Neural crest cell (in vitro differentiated cells): ENCODE results near the gene GRAMD4. TPM values are rescaled to one million over a fixed set of nuclear protein-coding genes. Genes with fewer than 3 reads are reported as not detected.

ENCODE experiments used
- DNase-seq: peaks from one replicate; pipeline ENCODE4 v3.0.0; 2021; ENCODE audit warnings: low read depth, mixed read lengths, low spot score
- H3K27ac Mint-ChIP-seq: one replicate; pipeline ENCODE4 v1.8.0; 2021; ENCODE audit warnings: mild to moderate bottlenecking, mixed read lengths; ENCODE audit not compliant: unreplicated experiment
- H3K27me3 Mint-ChIP-seq: 2 replicates; pipeline ENCODE4 v1.8.0; 2021; ENCODE audit warnings: low read depth, mild to moderate bottlenecking, mixed read lengths
- H3K36me3 Mint-ChIP-seq: 2 replicates; pipeline ENCODE4 v1.8.0; 2021; ENCODE audit warnings: low read depth, mild to moderate bottlenecking, mixed read lengths
- H3K4me1 Mint-ChIP-seq: 2 replicates; pipeline ENCODE4 v1.8.0; 2021; ENCODE audit warnings: mixed read lengths
- H3K4me3 Mint-ChIP-seq: one replicate; pipeline ENCODE4 v1.8.0; 2021; ENCODE audit warnings: mild to moderate bottlenecking, mixed read lengths
- H3K9me3 Mint-ChIP-seq: 2 replicates; pipeline ENCODE4 v1.8.0; 2021; ENCODE audit warnings: mixed read lengths
- CTCF ChIP-seq: fragments of 200-600 bp; sonication (generic); conservative IDR thresholded peaks from 2 replicates; pipeline ENCODE4 v1.5.0; 2021; ENCODE audit warnings: antibody characterized with exemption, mild to moderate bottlenecking
- total RNA-seq: library from RNA; stranded (reverse); gene quantifications from 2 replicates; pipeline ENCODE4 v1.2.1, GENCODE V29; 2021

The GRAMD4 gene
- total RNA-seq, 1 donor from 2014 or later = 34.1 TPM

- H3K9me3 Mint-ChIP-seq = no peaks in the 10 kb centered on the region
- TF ChIP-seq CTCF = no peak
- no peak for DNase-seq
- no peak overlapping the region for H3K27ac Mint-ChIP-seq
- no peaks in the 10 kb centered on the region for H3K4me1 Mint-ChIP-seq
- H3K27me3 Mint-ChIP-seq = no peaks in the 10 kb centered on the region
- H3K4me3 Mint-ChIP-seq = no peak overlapping the region
- no peaks in the 10 kb centered on the region for H3K36me3 Mint-ChIP-seq
Measured at GRCh38 chr22:46657996-46658947, 38.1 kb downstream of the GRAMD4 start.

- Mint-ChIP-seq H3K4me3 (no peak overlapping the region), H3K4me1 (no peaks in the 10 kb centered on the region), H3K36me3 (no peaks in the 10 kb centered on the region), H3K27ac (no peak overlapping the region), H3K9me3 (no peaks in the 10 kb centered on the region), H3K27me3 (no peaks in the 10 kb centered on the region)
- no peak for DNase-seq
- TF ChIP-seq CTCF = no peak
Measured at GRCh38 chr22:46659059-46659790, 39.0 kb downstream of the GRAMD4 start.

GRCh38 chr22:46659791-46660186, 39.6 kb downstream of the GRAMD4 start:
- H3K4me3 Mint-ChIP-seq = no peak overlapping the region
- no peaks in the 10 kb centered on the region for H3K9me3 Mint-ChIP-seq
- no peak for DNase-seq
- TF ChIP-seq CTCF = no peak
- H3K27me3 Mint-ChIP-seq = no peaks in the 10 kb centered on the region
- no peaks in the 10 kb centered on the region for H3K36me3 Mint-ChIP-seq
- H3K27ac Mint-ChIP-seq = no peak overlapping the region
- H3K4me1 Mint-ChIP-seq = no peaks in the 10 kb centered on the region

- Mint-ChIP-seq H3K27ac (no peak overlapping the region), H3K9me3 (no peaks in the 10 kb centered on the region), H3K36me3 (no peaks in the 10 kb centered on the region), H3K4me3 (no peak overlapping the region), H3K27me3 (no peaks in the 10 kb centered on the region), H3K4me1 (no peaks in the 10 kb centered on the region)
- DNase-seq = no peak
- no peak for TF ChIP-seq CTCF
Measured at GRCh38 chr22:46660604-46661201, 40.5 kb downstream of the GRAMD4 start.

GRCh38 chr22:46661221-46661851, 41.1 kb downstream of the GRAMD4 start:
- Mint-ChIP-seq H3K4me3 (no peak overlapping the region), H3K27me3 (no peaks in the 10 kb centered on the region), H3K27ac (peak overlapping the region; percentile 67)

More at GRCh38 chr22:46661221-46661851, 41.1 kb downstream of the GRAMD4 start:
- Mint-ChIP-seq H3K36me3 (no peaks in the 10 kb centered on the region), H3K4me1 (no peaks in the 10 kb centered on the region), H3K9me3 (no peaks in the 10 kb centered on the region)
- no peak for TF ChIP-seq CTCF
- DNase-seq = no peak
